ENCODE results near the gene ENPP3. TPM values are rescaled to one million over a fixed set of nuclear protein-coding genes. Genes with fewer than 3 reads are reported as not detected.

Gene ENPP3
- polyA plus RNA-seq, 1 donor from 2014 or later: 0.50 TPM

DNA sequence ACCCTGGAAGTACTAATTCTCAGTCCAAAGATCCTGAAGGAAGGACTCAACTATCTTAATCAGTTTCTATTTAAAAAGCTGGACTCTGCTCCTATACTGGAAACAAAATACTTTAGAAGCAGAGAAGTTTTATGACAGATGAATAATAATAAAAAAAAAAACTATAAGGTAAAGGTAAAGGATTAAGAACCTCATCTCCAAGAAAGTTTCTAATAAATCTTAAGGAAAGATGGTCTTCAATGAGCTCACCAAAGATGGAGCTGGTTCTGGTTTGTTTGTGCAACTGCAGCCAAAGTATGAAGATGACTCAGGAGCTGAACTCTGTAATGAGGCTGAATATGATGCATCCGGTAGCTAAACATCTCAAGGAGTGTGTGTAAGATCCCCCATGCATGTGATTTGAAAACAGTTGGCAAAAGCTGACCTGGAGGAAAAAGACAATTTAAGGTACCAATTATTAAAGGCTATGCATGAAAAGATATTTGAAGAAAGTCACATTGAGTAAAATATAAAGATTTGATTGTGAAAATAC, 34.3 kb upstream of the ENPP3 start:
- TF ChIP-seq EP300 (conservative IDR thresholded peaks at IDR 0.05; ENCODE audit: poor library complexity, severe bottlenecking): no peak
- H3K79me2 ChIP-seq (replicated peaks; ENCODE audit: insufficient read depth, low read length): no peaks in the 10 kb centered on the region
- H3F3A ChIP-seq (ENCODE audit: insufficient read depth, low read length, poor library complexity, severe bottlenecking): no peaks in the 10 kb centered on the region
- H2AFZ ChIP-seq (ENCODE audit: low read depth, low read length): no peak overlapping the region
- H3K27me3 ChIP-seq (ENCODE audit: insufficient read depth, low read depth, low read length): no peaks in the 10 kb centered on the region
- no peaks in the 10 kb centered on the region for H3K9me3 ChIP-seq (ENCODE audit: low read length)
- H3K4me3 ChIP-seq (ENCODE audit: low read length): no peak overlapping the region
- H3K4me2 ChIP-seq (ENCODE audit: low read length): no peak overlapping the region
- no peak overlapping the region for H3K9ac ChIP-seq (ENCODE audit: low read length)
- no peaks in the 10 kb centered on the region for H4K20me1 ChIP-seq (ENCODE audit: insufficient read depth)
- no peaks in the 10 kb centered on the region for H3K9me2 ChIP-seq (ENCODE audit: insufficient read depth, low read length)
- no peak overlapping the region for H3K27ac ChIP-seq (ENCODE audit: low read length)
- H3K36me3 ChIP-seq (ENCODE audit: insufficient read depth, low read length): peaks cover 25% of the 10 kb centered on the region

DNA sequence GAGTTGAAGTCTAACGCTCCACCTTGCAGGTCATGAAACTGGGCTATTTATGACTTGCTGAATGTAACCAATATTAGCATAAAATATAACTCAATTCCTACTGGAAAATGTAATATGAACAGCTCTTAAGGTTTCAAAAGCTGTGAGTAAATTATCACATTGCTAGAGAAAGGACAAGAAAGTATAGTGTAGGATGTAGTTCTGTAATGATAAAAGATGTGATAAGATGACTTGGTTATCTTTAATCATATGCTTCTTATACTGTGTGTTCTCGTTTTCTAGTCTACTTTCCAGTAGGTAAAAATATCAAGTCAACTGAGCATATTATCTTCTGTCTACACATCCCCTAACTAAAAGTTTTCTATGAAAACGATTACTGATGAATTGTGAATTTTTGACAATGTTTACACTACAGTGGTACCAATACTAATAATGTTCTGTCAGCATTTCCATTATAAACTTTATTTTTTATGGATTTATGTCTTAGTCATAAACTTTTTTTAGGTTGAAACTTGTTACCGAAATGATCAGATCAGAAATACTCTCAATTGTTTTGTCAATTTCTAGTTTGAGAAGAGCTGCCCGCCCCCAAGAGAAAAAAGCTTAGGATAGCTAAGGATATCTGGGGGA, 23.7 kb upstream of the ENPP3 start:
- no peak overlapping the region for H2AFZ ChIP-seq (ENCODE audit: low read depth, low read length)
- H3K9me2 ChIP-seq (ENCODE audit: insufficient read depth, low read length): no peaks in the 10 kb centered on the region
- H3K4me3 ChIP-seq (ENCODE audit: low read length): no peak overlapping the region
- peaks cover 7% of the 10 kb centered on the region for H3K36me3 ChIP-seq (ENCODE audit: insufficient read depth, low read length)
- no peak overlapping the region for H3K9ac ChIP-seq (ENCODE audit: low read length)
- no peaks in the 10 kb centered on the region for H4K20me1 ChIP-seq (ENCODE audit: insufficient read depth)
- H3K27me3 ChIP-seq (ENCODE audit: insufficient read depth, low read depth, low read length): no peaks in the 10 kb centered on the region
- no peaks in the 10 kb centered on the region for H3F3A ChIP-seq (ENCODE audit: insufficient read depth, low read length, poor library complexity, severe bottlenecking)
- H3K4me2 ChIP-seq (ENCODE audit: low read length): no peak overlapping the region
- H3K9me3 ChIP-seq (ENCODE audit: low read length): no peaks in the 10 kb centered on the region
- no peak overlapping the region for H3K27ac ChIP-seq (ENCODE audit: low read length)
- H3K79me2 ChIP-seq (replicated peaks; ENCODE audit: insufficient read depth, low read length): no peaks in the 10 kb centered on the region
- TF ChIP-seq, protein P1, sequence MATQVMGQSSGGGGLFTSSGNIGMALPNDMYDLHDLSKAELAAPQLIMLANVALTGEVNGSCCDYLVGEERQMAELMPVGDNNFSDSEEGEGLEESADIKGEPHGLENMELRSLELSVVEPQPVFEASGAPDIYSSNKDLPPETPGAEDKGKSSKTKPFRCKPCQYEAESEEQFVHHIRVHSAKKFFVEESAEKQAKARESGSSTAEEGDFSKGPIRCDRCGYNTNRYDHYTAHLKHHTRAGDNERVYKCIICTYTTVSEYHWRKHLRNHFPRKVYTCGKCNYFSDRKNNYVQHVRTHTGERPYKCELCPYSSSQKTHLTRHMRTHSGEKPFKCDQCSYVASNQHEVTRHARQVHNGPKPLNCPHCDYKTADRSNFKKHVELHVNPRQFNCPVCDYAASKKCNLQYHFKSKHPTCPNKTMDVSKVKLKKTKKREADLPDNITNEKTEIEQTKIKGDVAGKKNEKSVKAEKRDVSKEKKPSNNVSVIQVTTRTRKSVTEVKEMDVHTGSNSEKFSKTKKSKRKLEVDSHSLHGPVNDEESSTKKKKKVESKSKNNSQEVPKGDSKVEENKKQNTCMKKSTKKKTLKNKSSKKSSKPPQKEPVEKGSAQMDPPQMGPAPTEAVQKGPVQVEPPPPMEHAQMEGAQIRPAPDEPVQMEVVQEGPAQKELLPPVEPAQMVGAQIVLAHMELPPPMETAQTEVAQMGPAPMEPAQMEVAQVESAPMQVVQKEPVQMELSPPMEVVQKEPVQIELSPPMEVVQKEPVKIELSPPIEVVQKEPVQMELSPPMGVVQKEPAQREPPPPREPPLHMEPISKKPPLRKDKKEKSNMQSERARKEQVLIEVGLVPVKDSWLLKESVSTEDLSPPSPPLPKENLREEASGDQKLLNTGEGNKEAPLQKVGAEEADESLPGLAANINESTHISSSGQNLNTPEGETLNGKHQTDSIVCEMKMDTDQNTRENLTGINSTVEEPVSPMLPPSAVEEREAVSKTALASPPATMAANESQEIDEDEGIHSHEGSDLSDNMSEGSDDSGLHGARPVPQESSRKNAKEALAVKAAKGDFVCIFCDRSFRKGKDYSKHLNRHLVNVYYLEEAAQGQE (IDR thresholded peaks at IDR 0.05; ENCODE audit: borderline replicate concordance): no peak
- TF ChIP-seq RAD21 (conservative IDR thresholded peaks at IDR 0.05) (no peak), EZH2 (IDR thresholded peaks at IDR 0.05; ENCODE audit: borderline replicate concordance, insufficient read depth, low read length, poor library complexity, severe bottlenecking) (no peak), TAF1 (IDR thresholded peaks at IDR 0.05; ENCODE audit: low read depth) (no peak), POLR2AphosphoS5 (IDR thresholded peaks at IDR 0.05) (no peak), EP300 (conservative IDR thresholded peaks at IDR 0.05; ENCODE audit: poor library complexity, severe bottlenecking) (no peak), SMC3 (conservative IDR thresholded peaks at IDR 0.05; ENCODE audit: poor library complexity) (no peak), MXI1 (conservative IDR thresholded peaks at IDR 0.05; ENCODE audit: poor library complexity, severe bottlenecking) (no peak)
- TF ChIP-seq, protein P2, sequence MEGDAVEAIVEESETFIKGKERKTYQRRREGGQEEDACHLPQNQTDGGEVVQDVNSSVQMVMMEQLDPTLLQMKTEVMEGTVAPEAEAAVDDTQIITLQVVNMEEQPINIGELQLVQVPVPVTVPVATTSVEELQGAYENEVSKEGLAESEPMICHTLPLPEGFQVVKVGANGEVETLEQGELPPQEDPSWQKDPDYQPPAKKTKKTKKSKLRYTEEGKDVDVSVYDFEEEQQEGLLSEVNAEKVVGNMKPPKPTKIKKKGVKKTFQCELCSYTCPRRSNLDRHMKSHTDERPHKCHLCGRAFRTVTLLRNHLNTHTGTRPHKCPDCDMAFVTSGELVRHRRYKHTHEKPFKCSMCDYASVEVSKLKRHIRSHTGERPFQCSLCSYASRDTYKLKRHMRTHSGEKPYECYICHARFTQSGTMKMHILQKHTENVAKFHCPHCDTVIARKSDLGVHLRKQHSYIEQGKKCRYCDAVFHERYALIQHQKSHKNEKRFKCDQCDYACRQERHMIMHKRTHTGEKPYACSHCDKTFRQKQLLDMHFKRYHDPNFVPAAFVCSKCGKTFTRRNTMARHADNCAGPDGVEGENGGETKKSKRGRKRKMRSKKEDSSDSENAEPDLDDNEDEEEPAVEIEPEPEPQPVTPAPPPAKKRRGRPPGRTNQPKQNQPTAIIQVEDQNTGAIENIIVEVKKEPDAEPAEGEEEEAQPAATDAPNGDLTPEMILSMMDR (IDR thresholded peaks at IDR 0.05; ENCODE audit: poor library complexity, severe bottlenecking): no peak
